ENCODE results near the gene MPO. TPM values are rescaled to one million over a fixed set of nuclear protein-coding genes. Genes with fewer than 3 reads are reported as not detected.

MPO gene
- total RNA-seq, 2 donors from 2014 or later: 0.57 TPM; not detected in 1

DNA sequence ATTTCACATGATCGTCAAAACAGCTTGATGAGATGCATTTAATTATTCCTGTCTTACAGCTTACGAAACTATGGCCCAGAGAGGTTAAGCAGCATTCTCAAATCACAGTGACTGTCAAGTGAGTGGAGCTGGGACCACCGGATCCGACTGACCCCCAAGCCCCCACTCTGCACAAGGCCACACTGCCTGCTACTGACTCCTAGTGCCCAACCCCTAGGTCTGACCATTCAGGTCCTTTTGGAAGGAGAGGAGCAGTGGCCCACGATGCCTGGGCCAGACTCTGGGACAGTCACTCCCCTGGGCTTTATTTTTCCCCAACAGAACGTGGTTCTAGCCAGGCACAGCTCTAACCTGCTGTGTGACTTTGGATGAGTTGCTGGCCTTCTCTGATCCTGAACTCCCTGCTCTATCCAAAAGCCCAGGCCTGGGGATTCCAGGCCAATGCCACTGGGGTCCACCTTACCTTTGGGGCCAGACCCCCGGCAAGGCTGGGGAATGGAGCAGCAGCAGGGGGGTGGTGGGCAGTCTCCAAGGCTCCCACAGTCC is 38.0 kb upstream of the MPO start:
- 93% methylated on average over 7 of the region's 7 CpGs for WGBS
- H3K27me3 ChIP-seq (replicated peaks; ENCODE audit: insufficient read depth): no peaks in the 10 kb centered on the region
- no peak overlapping the region for H3K27ac ChIP-seq
- intact Hi-C loops (cut with DNase I): no loop called here
- no peaks in the 10 kb centered on the region for H3K36me3 ChIP-seq
- no peak for DNase-seq (ENCODE audit: low spot score)
- no peak overlapping the region for H3K4me3 ChIP-seq
- H3K4me1 ChIP-seq (replicated peaks): no peaks in the 10 kb centered on the region
- no peaks in the 10 kb centered on the region for H3K9me3 ChIP-seq
- TF ChIP-seq POLR2A (IDR thresholded peaks at IDR 0.05) (no peak), POLR2AphosphoS5 (IDR thresholded peaks at IDR 0.05) (no peak)
- TF ChIP-seq, protein P1, sequence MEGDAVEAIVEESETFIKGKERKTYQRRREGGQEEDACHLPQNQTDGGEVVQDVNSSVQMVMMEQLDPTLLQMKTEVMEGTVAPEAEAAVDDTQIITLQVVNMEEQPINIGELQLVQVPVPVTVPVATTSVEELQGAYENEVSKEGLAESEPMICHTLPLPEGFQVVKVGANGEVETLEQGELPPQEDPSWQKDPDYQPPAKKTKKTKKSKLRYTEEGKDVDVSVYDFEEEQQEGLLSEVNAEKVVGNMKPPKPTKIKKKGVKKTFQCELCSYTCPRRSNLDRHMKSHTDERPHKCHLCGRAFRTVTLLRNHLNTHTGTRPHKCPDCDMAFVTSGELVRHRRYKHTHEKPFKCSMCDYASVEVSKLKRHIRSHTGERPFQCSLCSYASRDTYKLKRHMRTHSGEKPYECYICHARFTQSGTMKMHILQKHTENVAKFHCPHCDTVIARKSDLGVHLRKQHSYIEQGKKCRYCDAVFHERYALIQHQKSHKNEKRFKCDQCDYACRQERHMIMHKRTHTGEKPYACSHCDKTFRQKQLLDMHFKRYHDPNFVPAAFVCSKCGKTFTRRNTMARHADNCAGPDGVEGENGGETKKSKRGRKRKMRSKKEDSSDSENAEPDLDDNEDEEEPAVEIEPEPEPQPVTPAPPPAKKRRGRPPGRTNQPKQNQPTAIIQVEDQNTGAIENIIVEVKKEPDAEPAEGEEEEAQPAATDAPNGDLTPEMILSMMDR (IDR thresholded peaks at IDR 0.05): no peak

DNA sequence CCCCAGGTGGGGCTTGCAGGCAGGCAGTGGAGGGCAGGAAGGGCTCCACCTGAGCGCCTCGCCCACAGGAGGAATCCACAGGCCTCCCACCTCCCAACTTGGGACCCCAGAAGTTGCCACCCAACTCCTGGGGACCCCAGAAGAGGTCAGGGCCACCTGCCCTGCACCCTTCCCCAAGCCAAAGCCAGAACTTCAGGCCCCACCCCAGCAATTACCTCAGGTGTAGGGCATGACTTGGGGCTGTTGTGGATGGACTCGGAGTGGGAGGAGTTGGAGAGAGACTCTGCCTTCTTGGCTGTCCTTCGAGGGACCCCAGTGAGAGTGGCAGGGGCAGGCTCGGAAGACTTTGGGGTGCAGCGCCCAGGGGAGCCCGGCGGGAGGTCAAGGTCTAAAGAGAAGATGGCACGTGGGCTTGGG is 37.3 kb upstream of the MPO start:
- TF ChIP-seq POLR2AphosphoS5 (IDR thresholded peaks at IDR 0.05) (no peak), POLR2A (IDR thresholded peaks at IDR 0.05) (no peak)
- TF ChIP-seq, protein P1 (IDR thresholded peaks at IDR 0.05): no peak
- 89% methylated on average over 8 of the region's 9 CpGs for WGBS
- Histone ChIP-seq H3K4me3 (no peak overlapping the region), H3K4me1 (replicated peaks) (no peaks in the 10 kb centered on the region), H3K36me3 (no peaks in the 10 kb centered on the region), H3K27ac (no peak overlapping the region), H3K27me3 (replicated peaks; ENCODE audit: insufficient read depth) (no peaks in the 10 kb centered on the region), H3K9me3 (no peaks in the 10 kb centered on the region)
- intact Hi-C loops (cut with DNase I): no loop called here
- no peak for DNase-seq (ENCODE audit: low spot score)

DNA sequence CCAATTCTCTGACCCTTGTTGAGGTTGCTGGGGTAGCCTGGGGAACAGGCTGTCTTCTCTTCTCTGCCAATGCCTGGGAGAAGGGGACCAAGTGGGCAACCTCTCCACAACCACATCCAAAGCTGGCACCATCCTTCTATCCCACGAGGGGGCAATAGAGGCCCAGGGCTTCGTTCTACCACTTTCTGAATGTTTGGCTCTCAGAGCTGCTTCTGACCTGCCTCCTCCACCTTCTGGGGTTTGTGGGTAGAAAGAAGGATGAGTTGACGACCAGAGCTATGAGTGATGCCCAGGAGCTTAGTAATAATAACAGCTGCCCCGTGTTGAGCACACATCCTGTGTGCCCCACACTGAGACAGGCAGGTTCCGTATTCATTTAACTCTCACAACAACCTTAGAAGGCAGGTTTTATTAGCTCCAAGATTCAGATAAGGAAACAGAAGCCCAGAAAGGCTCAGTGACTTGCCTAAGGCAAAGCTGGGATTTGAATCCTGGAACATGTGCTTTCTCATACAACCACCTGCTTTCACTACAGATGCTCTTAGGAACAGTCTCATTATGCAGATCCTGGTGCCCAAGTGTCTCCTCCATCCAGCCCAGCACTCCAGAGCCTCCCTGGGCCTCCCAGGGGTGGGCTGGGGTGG is 36.8 kb upstream of the MPO start:
- peak; percentile 36 for DNase-seq (ENCODE audit: low spot score)
- Histone ChIP-seq H3K9me3 (no peaks in the 10 kb centered on the region), H3K4me3 (no peak overlapping the region), H3K27ac (no peak overlapping the region), H3K27me3 (replicated peaks; ENCODE audit: insufficient read depth) (no peaks in the 10 kb centered on the region), H3K36me3 (no peaks in the 10 kb centered on the region), H3K4me1 (replicated peaks) (no peaks in the 10 kb centered on the region)
- 23% methylated on average over 5 of the region's 5 CpGs for WGBS
- intact Hi-C loops (cut with DNase I): no loop called here
- TF ChIP-seq POLR2A (IDR thresholded peaks at IDR 0.05) (no peak), POLR2AphosphoS5 (IDR thresholded peaks at IDR 0.05) (no peak)
- TF ChIP-seq, protein P1 (IDR thresholded peaks at IDR 0.05): peak; percentile 46 to 81 (median 65)

DNA sequence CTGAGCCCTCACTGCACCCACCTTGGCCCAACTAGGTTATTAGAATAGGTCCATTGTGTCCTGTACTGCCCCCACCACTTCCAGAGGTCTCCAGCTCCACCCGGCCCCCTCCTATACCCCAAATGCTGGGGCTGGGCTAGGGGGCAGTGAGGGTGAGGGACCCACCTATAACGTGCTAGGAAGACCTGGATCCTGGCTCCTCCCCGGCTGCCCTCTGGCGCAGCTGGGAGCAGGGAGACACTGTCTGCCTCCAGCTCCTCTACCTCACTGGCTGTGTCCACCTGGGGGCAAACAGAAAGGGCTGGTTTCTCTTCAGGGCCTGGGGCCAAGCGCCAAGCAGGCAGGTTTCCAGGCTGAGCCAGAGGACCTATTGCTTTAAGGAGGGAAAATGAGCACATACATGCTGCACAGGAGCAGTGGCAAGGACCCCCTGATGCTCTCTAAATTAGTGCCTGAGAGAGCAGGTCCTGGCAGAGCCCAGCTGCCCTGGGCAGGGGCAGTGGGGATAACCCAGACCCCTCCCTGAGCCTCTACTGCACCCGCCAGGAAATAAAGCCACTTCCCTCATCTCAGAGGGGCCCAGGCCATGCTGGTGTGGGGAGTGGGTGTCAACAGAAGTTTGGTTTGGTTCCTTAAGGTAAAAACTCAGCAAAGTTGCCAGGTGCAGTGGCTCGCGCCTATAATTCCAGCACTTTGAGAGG is 35.7 kb upstream of the MPO start:
- H3K9me3 ChIP-seq: no peaks in the 10 kb centered on the region
- no peaks in the 10 kb centered on the region for H3K36me3 ChIP-seq
- TF ChIP-seq POLR2A (IDR thresholded peaks at IDR 0.05) (no peak), POLR2AphosphoS5 (IDR thresholded peaks at IDR 0.05) (no peak)
- TF ChIP-seq, protein P1 (IDR thresholded peaks at IDR 0.05): no peak
- no peak for DNase-seq (ENCODE audit: low spot score)
- no peaks in the 10 kb centered on the region for H3K4me1 ChIP-seq (replicated peaks)
- intact Hi-C loops (cut with DNase I): no loop called here
- no peak overlapping the region for H3K27ac ChIP-seq
- H3K4me3 ChIP-seq: no peak overlapping the region
- WGBS: 98% methylated on average over 8 of the region's 8 CpGs
- H3K27me3 ChIP-seq (replicated peaks; ENCODE audit: insufficient read depth): no peaks in the 10 kb centered on the region
